RWPE2 (cell line): ENCODE data around the gene PIF1.
A peak's percentile ranks its signal among the peaks of the same experiment; 100 is the strongest.

Experiments
- ATAC-seq: fragments of 200-7000 bp; cut with Tn5 transposase; 3 replicates; pipeline ENCODE4 v1.9.1; 2021; ENCODE audit warnings: low read depth
- DNase-seq: peaks from one replicate; pipeline ENCODE4 v3.0.0-alpha.2; 2020; ENCODE audit warnings: low spot score
- H3K27ac ChIP-seq: fragments of 450-650 bp; 2 replicates; pipeline ENCODE4 v1.5.1; 2017; ENCODE audit warnings: mild to moderate bottlenecking; ENCODE audit not compliant: poor library complexity, severe bottlenecking
- H3K27me3 ChIP-seq: fragments of 250-450 bp; sonication (Bioruptor Pico); 2 replicates; pipeline ENCODE4 v1.5.1; 2021; ENCODE audit warnings: mild to moderate bottlenecking, moderate library complexity; ENCODE audit not compliant: insufficient read depth, poor library complexity, severe bottlenecking
- H3K36me3 ChIP-seq: fragments of 250-450 bp; sonication (Bioruptor Pico); 2 replicates; pipeline ENCODE4 v1.5.1; 2020; ENCODE audit warnings: low read depth, mild to moderate bottlenecking, moderate library complexity
- H3K4me1 ChIP-seq: fragments of 250-450 bp; sonication (Bioruptor Pico); 2 replicates; pipeline ENCODE4 v1.5.1; 2021; ENCODE audit warnings: mild to moderate bottlenecking, moderate library complexity; ENCODE audit not compliant: insufficient read depth, poor library complexity, severe bottlenecking
- H3K4me3 ChIP-seq: fragments of 250-450 bp; sonication (Bioruptor Pico); 2 replicates; pipeline ENCODE4 v1.5.1; 2021; ENCODE audit warnings: mild to moderate bottlenecking, moderate library complexity; ENCODE audit not compliant: severe bottlenecking
- H3K9me3 ChIP-seq: fragments of 250-450 bp; sonication (Bioruptor Pico); 2 replicates; pipeline ENCODE4 v1.5.1; 2021; ENCODE audit warnings: mild to moderate bottlenecking, moderate library complexity; ENCODE audit not compliant: severe bottlenecking
- TF ChIP-seq, protein P1 (sequence below): fragments of 450-650 bp; IDR thresholded peaks from one replicate; pipeline ENCODE4 v1.5.1; 2017; ENCODE audit warnings: mild to moderate bottlenecking, moderate library complexity; ENCODE audit not compliant: poor library complexity, severe bottlenecking

The PIF1 gene

GRCh38 chr15:64845183-64845611, 19.8 kb upstream of the PIF1 start:
- TF ChIP-seq, protein P1, sequence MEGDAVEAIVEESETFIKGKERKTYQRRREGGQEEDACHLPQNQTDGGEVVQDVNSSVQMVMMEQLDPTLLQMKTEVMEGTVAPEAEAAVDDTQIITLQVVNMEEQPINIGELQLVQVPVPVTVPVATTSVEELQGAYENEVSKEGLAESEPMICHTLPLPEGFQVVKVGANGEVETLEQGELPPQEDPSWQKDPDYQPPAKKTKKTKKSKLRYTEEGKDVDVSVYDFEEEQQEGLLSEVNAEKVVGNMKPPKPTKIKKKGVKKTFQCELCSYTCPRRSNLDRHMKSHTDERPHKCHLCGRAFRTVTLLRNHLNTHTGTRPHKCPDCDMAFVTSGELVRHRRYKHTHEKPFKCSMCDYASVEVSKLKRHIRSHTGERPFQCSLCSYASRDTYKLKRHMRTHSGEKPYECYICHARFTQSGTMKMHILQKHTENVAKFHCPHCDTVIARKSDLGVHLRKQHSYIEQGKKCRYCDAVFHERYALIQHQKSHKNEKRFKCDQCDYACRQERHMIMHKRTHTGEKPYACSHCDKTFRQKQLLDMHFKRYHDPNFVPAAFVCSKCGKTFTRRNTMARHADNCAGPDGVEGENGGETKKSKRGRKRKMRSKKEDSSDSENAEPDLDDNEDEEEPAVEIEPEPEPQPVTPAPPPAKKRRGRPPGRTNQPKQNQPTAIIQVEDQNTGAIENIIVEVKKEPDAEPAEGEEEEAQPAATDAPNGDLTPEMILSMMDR, result no peak
- DNase-seq, result no peak
- Histone ChIP-seq H3K27ac (no peak overlapping the region), H3K36me3 (peaks cover 5% of the 10 kb centered on the region; the same call in 1 of the 2 replicates), H3K27me3 (no peaks in the 10 kb centered on the region), H3K4me1 (peaks cover 15% of the 10 kb centered on the region), H3K9me3 (no peaks in the 10 kb centered on the region), H3K4me3 (no peak overlapping the region)
- no peak for ATAC-seq

- ATAC-seq (no peak), DNase-seq (no peak)
- Histone ChIP-seq H3K4me1 (peaks cover 15% of the 10 kb centered on the region), H3K27ac (no peak overlapping the region), H3K9me3 (no peaks in the 10 kb centered on the region), H3K4me3 (no peak overlapping the region), H3K27me3 (no peaks in the 10 kb centered on the region), H3K36me3 (peaks cover 4% of the 10 kb centered on the region; the same call in 1 of the 2 replicates)
- TF ChIP-seq, protein P1, result no peak
Observed at GRCh38 chr15:64844576-64845145, 19.2 kb upstream of the PIF1 start.

- Histone ChIP-seq H3K36me3 (no peaks in the 10 kb centered on the region; the same call in 1 of the 2 replicates), H3K9me3 (no peaks in the 10 kb centered on the region), H3K4me1 (peaks cover 15% of the 10 kb centered on the region), H3K27ac (no peak overlapping the region), H3K4me3 (no peak overlapping the region), H3K27me3 (no peaks in the 10 kb centered on the region)
- TF ChIP-seq, protein P1, result no peak
- no peak for DNase-seq
- no peak for ATAC-seq
Observed at GRCh38 chr15:64843991-64844390, 18.5 kb upstream of the PIF1 start.

- H3K4me1 ChIP-seq, result peaks cover 15% of the 10 kb centered on the region
- H3K27ac ChIP-seq, result no peak overlapping the region
Observed at GRCh38 chr15:64842986-64843561, 17.6 kb upstream of the PIF1 start.

More at GRCh38 chr15:64842986-64843561, 17.6 kb upstream of the PIF1 start:
- Histone ChIP-seq H3K36me3 (no peaks in the 10 kb centered on the region), H3K27me3 (no peaks in the 10 kb centered on the region), H3K4me3 (peak overlapping the region; percentile 86), H3K9me3 (no peaks in the 10 kb centered on the region)
- no peak for DNase-seq
- TF ChIP-seq, protein P1, result no peak
- ATAC-seq, result no peak
